IMR-90 (cell line): Measurements from ENCODE around the gene ALAD. TPM values are rescaled to one million over a fixed set of nuclear protein-coding genes. Genes with fewer than 3 reads are reported as not detected.

Source experiments
- ATAC-seq: fragments of 200-7000 bp; cut with Tn5 transposase; 2 replicates; pipeline ENCODE4 v1.9.1; 2020; ENCODE audit warnings: low read depth, mild to moderate bottlenecking, moderate library complexity
- BruUV-seq: library from RNA; stranded (reverse); fragments of 400-500 nt; replicated peaks from 2 replicates; lab custom pipeline; 2021; lab: Mats Ljungman, UMichigan
- CTCF ChIA-PET: fragments of 300-600 bp; formaldehyde crosslinking; extraction: SDS; loops from one replicate; lab custom pipeline; 2021; ENCODE audit warnings: antibody characterized with exemption; lab: Yijun Ruan, JAX
- POLR2A ChIA-PET: fragments of 300-600 bp; sonication (Branson Sonifier 250); formaldehyde crosslinking; loops from one replicate; lab custom pipeline; 2022; ENCODE audit warnings: antibody characterized with exemption; ENCODE audit not compliant: unreplicated experiment; lab: Charles Lee
- DNase-seq: peaks from one replicate; pipeline ENCODE4 v3.0.0; 2013
- H2AFZ ChIP-seq: replicated peaks from 2 replicates; pipeline ENCODE3; 2013; ENCODE audit warnings: low read length, mild to moderate bottlenecking; ENCODE audit not compliant: poor library complexity
- H2AK5ac ChIP-seq: 2 replicates; pipeline ENCODE4 v1.6.1; 2013; ENCODE audit warnings: low read depth, low read length, inconsistent platforms
- H2AK9ac ChIP-seq: replicated peaks from 2 replicates; pipeline ENCODE3; 2013; ENCODE audit warnings: mild to moderate bottlenecking, low read depth, low read length, moderate library complexity; ENCODE audit not compliant: poor library complexity
- H2BK120ac ChIP-seq: 2 replicates; pipeline ENCODE4 v1.6.1; 2013; ENCODE audit warnings: low read depth, low read length, inconsistent platforms
- H2BK15ac ChIP-seq: 3 replicates; pipeline ENCODE4 v1.6.1; 2013; ENCODE audit warnings: low read depth, low read length, inconsistent platforms
- H2BK20ac ChIP-seq: 2 replicates; pipeline ENCODE4 v1.6.1; 2013; ENCODE audit warnings: low read depth, mild to moderate bottlenecking, inconsistent platforms, low read length, moderate library complexity
- H2BK5ac ChIP-seq: 2 replicates; pipeline ENCODE4 v1.6.1; 2013; ENCODE audit warnings: mild to moderate bottlenecking, low read depth, low read length, inconsistent platforms; ENCODE audit not compliant: poor library complexity, severe bottlenecking
- H3K14ac ChIP-seq: replicated peaks from 2 replicates; pipeline ENCODE4 v1.6.1; 2013; ENCODE audit warnings: low read depth, low read length, inconsistent platforms
- H3K18ac ChIP-seq: 2 replicates; pipeline ENCODE4 v1.6.1; 2013; ENCODE audit warnings: low read depth, low read length, control low read depth
- H3K23ac ChIP-seq: 2 replicates; pipeline ENCODE4 v1.6.1; 2013; ENCODE audit warnings: low read depth, low read length, inconsistent platforms
- H3K27ac ChIP-seq: 2 replicates; pipeline ENCODE4 v1.5.1; 2013; ENCODE audit warnings: mild to moderate bottlenecking, control low read depth, low read length; ENCODE audit not compliant: insufficient read depth
- H3K27me3 ChIP-seq: 2 replicates; pipeline ENCODE4 v1.6.1; 2013; ENCODE audit warnings: low read length; ENCODE audit not compliant: control insufficient read depth, insufficient read depth
- H3K36me3 ChIP-seq: 2 replicates; pipeline ENCODE4 v1.6.1; 2013; ENCODE audit warnings: low read length, mixed read lengths; ENCODE audit not compliant: control insufficient read depth, insufficient read depth
- H3K4ac ChIP-seq: 2 replicates; pipeline ENCODE4 v1.6.1; 2013; ENCODE audit warnings: low read depth, low read length, inconsistent platforms
- H3K4me1 ChIP-seq: 2 replicates; pipeline ENCODE4 v1.6.1; 2013; ENCODE audit warnings: low read length, mixed read lengths; ENCODE audit not compliant: control insufficient read depth, insufficient read depth
- H3K4me2 ChIP-seq: 2 replicates; pipeline ENCODE4 v1.6.1; 2013; ENCODE audit warnings: low read depth, mild to moderate bottlenecking, control low read depth, low read length, moderate library complexity
- H3K4me3 ChIP-seq: 2 replicates; pipeline ENCODE4 v1.5.1; 2013; ENCODE audit warnings: low read depth, mild to moderate bottlenecking, control low read depth, low read length, moderate library complexity; ENCODE audit not compliant: insufficient read depth
- H3K56ac ChIP-seq: 2 replicates; pipeline ENCODE4 v1.6.1; 2013; ENCODE audit warnings: low read length, inconsistent platforms; ENCODE audit not compliant: insufficient read depth; ENCODE audit errors: extremely low read depth
- H3K79me1 ChIP-seq, 2 experiments: 2 replicates each; pipeline ENCODE4 v1.6.1; 2013; ENCODE audit warnings: low read length in 2 of 2, inconsistent platforms in 1 of 2, low read depth in 1 of 2
- H3K9ac ChIP-seq: 2 replicates; pipeline ENCODE4 v1.6.1; 2013; ENCODE audit warnings: low read depth, low read length, control low read depth
- H3K9me1 ChIP-seq: 2 replicates; pipeline ENCODE4 v1.6.1; 2013; ENCODE audit warnings: low read length, inconsistent platforms; ENCODE audit not compliant: insufficient read depth
- H3K9me3 ChIP-seq: 2 replicates; pipeline ENCODE4 v1.6.1; 2013; ENCODE audit warnings: low read length; ENCODE audit not compliant: control insufficient read depth, insufficient read depth
- H4K20me1 ChIP-seq: 2 replicates; pipeline ENCODE4 v1.6.1; 2013; ENCODE audit warnings: low read length, inconsistent platforms; ENCODE audit not compliant: insufficient read depth
- H4K5ac ChIP-seq: 2 replicates; pipeline ENCODE4 v1.6.1; 2013; ENCODE audit warnings: mild to moderate bottlenecking, low read depth, low read length, control low read depth
- H4K8ac ChIP-seq, 2 experiments: 2 replicates each; pipeline ENCODE4 v1.6.1; 2013; ENCODE audit warnings: low read depth in 2 of 2, low read length in 2 of 2, control low read depth in 1 of 2, inconsistent platforms in 1 of 2
- H4K91ac ChIP-seq: 2 replicates; pipeline ENCODE4 v1.6.1; 2013; ENCODE audit warnings: low read depth, low read length, inconsistent platforms; ENCODE audit not compliant: insufficient read depth
- BHLHE40 ChIP-seq: fragments of 150-350 bp; IDR thresholded peaks from 2 replicates; pipeline ENCODE4 v1.6.1; 2016; ENCODE audit warnings: mild to moderate bottlenecking, low read depth, low read length
- CEBPB ChIP-seq: IDR thresholded peaks from 2 replicates; pipeline ENCODE4 v1.6.1; 2012; ENCODE audit warnings: low read depth, low read length, improper control_type of control experiment
- CHD1 ChIP-seq: IDR thresholded peaks from 2 replicates; pipeline ENCODE4 v1.6.1; 2012; ENCODE audit warnings: low read depth, low read length, improper control_type of control experiment
- FOS ChIP-seq: fragments of 150-350 bp; IDR thresholded peaks from 2 replicates; pipeline ENCODE4 v1.6.1; 2016; ENCODE audit warnings: low read depth, low read length
- MAFK ChIP-seq: IDR thresholded peaks from 2 replicates; pipeline ENCODE4 v1.6.1; 2012; ENCODE audit warnings: low read depth, low read length, improper control_type of control experiment
- MAZ ChIP-seq: IDR thresholded peaks from 2 replicates; pipeline ENCODE4 v1.6.1; 2012; ENCODE audit warnings: low read depth, mild to moderate bottlenecking, low read length, improper control_type of control experiment, moderate library complexity, borderline replicate concordance
- MXI1 ChIP-seq: IDR thresholded peaks from 2 replicates; pipeline ENCODE4 v1.6.1; 2012; ENCODE audit warnings: low read depth, mild to moderate bottlenecking, low read length, moderate library complexity, borderline replicate concordance
- NFE2L2 ChIP-seq: fragments of 150-350 bp; IDR thresholded peaks from 2 replicates; pipeline ENCODE4 v1.6.1; 2016; ENCODE audit warnings: low read depth, mild to moderate bottlenecking, low read length
- POLR2A ChIP-seq: IDR thresholded peaks from 2 replicates; pipeline ENCODE4 v1.6.1; 2012; ENCODE audit warnings: mild to moderate bottlenecking, low read depth, low read length
- RAD21 ChIP-seq: IDR thresholded peaks from 2 replicates; pipeline ENCODE4 v1.6.1; 2012; ENCODE audit warnings: low read length, improper control_type of control experiment
- RCOR1 ChIP-seq: IDR thresholded peaks from 2 replicates; pipeline ENCODE4 v1.6.1; 2012; ENCODE audit warnings: mild to moderate bottlenecking, low read length, improper control_type of control experiment; ENCODE audit not compliant: insufficient replicate concordance
- RFX5 ChIP-seq: IDR thresholded peaks from 2 replicates; pipeline ENCODE4 v1.8.0; 2012; ENCODE audit warnings: low read depth, mild to moderate bottlenecking, low read length, moderate library complexity
- SMC3 ChIP-seq: fragments of 150-350 bp; IDR thresholded peaks from 2 replicates; pipeline ENCODE4 v1.6.1; 2016; ENCODE audit warnings: low read depth, mild to moderate bottlenecking, antibody characterized with exemption, low read length, moderate library complexity
- whole genome bisulfite sequencing, 2 experiments: methylation state at CpG; one replicate each; pipeline versions ENCODE4 v1.1.5 to v1.1.7; 2013; ENCODE audit warnings: missing lambda C conversion rate in 2 of 2; ENCODE audit not compliant: insufficient read length in 1 of 2; ENCODE audit errors: extremely low coverage in 2 of 2; 5-methylcytosine and 5-hydroxymethylcytosine counted together
- dilution Hi-C: fragments of 300-500 bp; cut with HindIII; formaldehyde crosslinking; loops from one replicate; pipeline ENCODE4 v1.14.3; 2018; ENCODE audit warnings: low sequenced_read_pairs; ENCODE audit not compliant: unreplicated experiment
- in situ Hi-C: fragments of 300-500 bp; cut with MboI; formaldehyde crosslinking; loops from 3 replicates; pipeline ENCODE4 v1.14.3; 2019; ENCODE audit warnings: low sequenced_read_pairs, inconsistent platforms, mixed read lengths
- intact Hi-C: fragments of 100-400 bp; cut with micrococcal nuclease; formaldehyde crosslinking; loops from 2 replicates; pipeline ENCODE4 v1.10.0; 2022
- polyA plus RNA-seq, 3 experiments: library from polyadenylated mRNA; depleted of rRNA; stranded (reverse); fragments of >200 nt; gene quantifications; 2 replicates each; pipeline ENCODE4 v1.2.3, GENCODE V29; 2012; ENCODE audit warnings: low replicate concordance in 1 of 3
- total RNA-seq: library from RNA; depleted of rRNA; stranded (reverse); fragments of >200 nt; gene quantifications from 2 replicates; pipeline ENCODE4 v1.2.3, GENCODE V29; 2012
- TF ChIP-seq, protein P1 (sequence below): conservative IDR thresholded peaks from 2 replicates; pipeline ENCODE4 v1.5.1; 2012; ENCODE audit warnings: mild to moderate bottlenecking, low read depth, low read length, improper control_type of control experiment
- TF ChIP-seq, protein P2 (sequence below): fragments of 150-350 bp; IDR thresholded peaks from 2 replicates; pipeline ENCODE4 v1.6.1; 2016; ENCODE audit warnings: low read depth, mild to moderate bottlenecking, low read length, moderate library complexity, borderline replicate concordance
- TF ChIP-seq, protein P3 (sequence below): fragments of 150-350 bp; IDR thresholded peaks from 2 replicates; pipeline ENCODE4 v1.6.1; 2017; ENCODE audit warnings: mild to moderate bottlenecking, antibody characterized with exemption, low read length, low read depth

The ALAD gene
- total and polyA plus RNA-seq, 2 of the 4 experiments (the other 2 are of a cell fraction), result 11.1 to 15.6 TPM

DNA sequence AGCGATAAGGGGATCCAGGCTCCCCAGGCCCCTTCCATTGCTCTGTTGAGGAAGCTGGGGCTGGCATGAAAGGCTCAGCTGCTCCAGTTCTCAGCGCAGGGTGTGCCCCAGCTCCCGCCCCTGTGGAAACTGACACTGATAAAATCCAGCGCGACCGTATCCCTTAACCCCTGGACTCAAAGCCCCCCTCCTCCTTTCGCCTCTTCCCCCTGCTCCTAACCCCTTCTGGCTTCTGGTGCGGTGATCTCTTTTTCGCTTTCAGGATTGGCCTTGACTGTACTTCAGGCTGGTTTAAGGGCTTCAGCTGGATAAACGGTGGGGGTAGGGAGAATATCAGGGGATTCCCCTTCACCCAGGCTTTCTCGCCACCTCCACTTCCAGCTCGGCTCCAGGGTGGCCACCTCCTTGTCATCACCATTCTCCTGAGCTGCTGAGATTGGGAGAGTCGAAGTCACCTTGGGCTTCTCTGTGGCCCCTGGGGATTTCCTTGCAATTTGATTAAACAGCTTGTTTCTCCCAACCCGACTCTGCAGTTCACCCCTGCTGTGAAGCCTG is 50.9 kb downstream of the ALAD start:
- in situ Hi-C loops, result no loop called here
- BruUV-seq, result no TSS peak

More for the DNA sequence above, 50.9 kb downstream of the ALAD start:
- DNase-seq (no peak), ATAC-seq (no peak)
- no peak overlapping the region for H3K18ac ChIP-seq
- no peak overlapping the region for H3K4me2 ChIP-seq
- H2BK120ac ChIP-seq, result no peak overlapping the region
- no peaks in the 10 kb centered on the region for H3K79me1 ChIP-seq
- H2BK15ac ChIP-seq, result no peak overlapping the region
- H3K9ac ChIP-seq, result no peak overlapping the region
- H3K4me1 ChIP-seq, result no peaks in the 10 kb centered on the region
- TF ChIP-seq NFE2L2, result no peak
- no peak for TF ChIP-seq RCOR1
- TF ChIP-seq POLR2A, result no peak
- TF ChIP-seq, protein P1, sequence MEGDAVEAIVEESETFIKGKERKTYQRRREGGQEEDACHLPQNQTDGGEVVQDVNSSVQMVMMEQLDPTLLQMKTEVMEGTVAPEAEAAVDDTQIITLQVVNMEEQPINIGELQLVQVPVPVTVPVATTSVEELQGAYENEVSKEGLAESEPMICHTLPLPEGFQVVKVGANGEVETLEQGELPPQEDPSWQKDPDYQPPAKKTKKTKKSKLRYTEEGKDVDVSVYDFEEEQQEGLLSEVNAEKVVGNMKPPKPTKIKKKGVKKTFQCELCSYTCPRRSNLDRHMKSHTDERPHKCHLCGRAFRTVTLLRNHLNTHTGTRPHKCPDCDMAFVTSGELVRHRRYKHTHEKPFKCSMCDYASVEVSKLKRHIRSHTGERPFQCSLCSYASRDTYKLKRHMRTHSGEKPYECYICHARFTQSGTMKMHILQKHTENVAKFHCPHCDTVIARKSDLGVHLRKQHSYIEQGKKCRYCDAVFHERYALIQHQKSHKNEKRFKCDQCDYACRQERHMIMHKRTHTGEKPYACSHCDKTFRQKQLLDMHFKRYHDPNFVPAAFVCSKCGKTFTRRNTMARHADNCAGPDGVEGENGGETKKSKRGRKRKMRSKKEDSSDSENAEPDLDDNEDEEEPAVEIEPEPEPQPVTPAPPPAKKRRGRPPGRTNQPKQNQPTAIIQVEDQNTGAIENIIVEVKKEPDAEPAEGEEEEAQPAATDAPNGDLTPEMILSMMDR, result no peak
- TF ChIP-seq, protein P2, sequence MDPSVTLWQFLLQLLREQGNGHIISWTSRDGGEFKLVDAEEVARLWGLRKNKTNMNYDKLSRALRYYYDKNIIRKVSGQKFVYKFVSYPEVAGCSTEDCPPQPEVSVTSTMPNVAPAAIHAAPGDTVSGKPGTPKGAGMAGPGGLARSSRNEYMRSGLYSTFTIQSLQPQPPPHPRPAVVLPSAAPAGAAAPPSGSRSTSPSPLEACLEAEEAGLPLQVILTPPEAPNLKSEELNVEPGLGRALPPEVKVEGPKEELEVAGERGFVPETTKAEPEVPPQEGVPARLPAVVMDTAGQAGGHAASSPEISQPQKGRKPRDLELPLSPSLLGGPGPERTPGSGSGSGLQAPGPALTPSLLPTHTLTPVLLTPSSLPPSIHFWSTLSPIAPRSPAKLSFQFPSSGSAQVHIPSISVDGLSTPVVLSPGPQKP, result no peak
- no peak for TF ChIP-seq FOS
- TF ChIP-seq RAD21, result no peak
- no peak for TF ChIP-seq MAFK
- no peak for TF ChIP-seq BHLHE40
- TF ChIP-seq CEBPB, result no peak
- TF ChIP-seq MXI1, result no peak
- no peak for TF ChIP-seq RFX5
- TF ChIP-seq, protein P3, sequence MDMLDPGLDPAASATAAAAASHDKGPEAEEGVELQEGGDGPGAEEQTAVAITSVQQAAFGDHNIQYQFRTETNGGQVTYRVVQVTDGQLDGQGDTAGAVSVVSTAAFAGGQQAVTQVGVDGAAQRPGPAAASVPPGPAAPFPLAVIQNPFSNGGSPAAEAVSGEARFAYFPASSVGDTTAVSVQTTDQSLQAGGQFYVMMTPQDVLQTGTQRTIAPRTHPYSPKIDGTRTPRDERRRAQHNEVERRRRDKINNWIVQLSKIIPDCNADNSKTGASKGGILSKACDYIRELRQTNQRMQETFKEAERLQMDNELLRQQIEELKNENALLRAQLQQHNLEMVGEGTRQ, result no peak
- no peak for TF ChIP-seq MAZ
- no peak for TF ChIP-seq CHD1
- no peak for TF ChIP-seq SMC3
- no peaks in the 10 kb centered on the region for H3K36me3 ChIP-seq
- no peaks in the 10 kb centered on the region for H4K20me1 ChIP-seq
- no peak overlapping the region for H2BK5ac ChIP-seq
- no peak overlapping the region for H2AFZ ChIP-seq
- H4K91ac ChIP-seq, result no peak overlapping the region
- intact Hi-C loops (no loop called here), dilution Hi-C loops (no loop called here)
- H4K5ac ChIP-seq, result no peak overlapping the region
- H2BK20ac ChIP-seq, result no peak overlapping the region
- H2AK9ac ChIP-seq, result no peak overlapping the region
- H3K56ac ChIP-seq, result no peak overlapping the region
- no peaks in the 10 kb centered on the region for H3K9me3 ChIP-seq
- no CpG with 5 or more reads among the region's 14 CpGs for WGBS, 2 experiments
- no peak overlapping the region for H3K4ac ChIP-seq
- H3K9me1 ChIP-seq, result no peaks in the 10 kb centered on the region
- H3K27ac ChIP-seq, result no peak overlapping the region
- no peak overlapping the region for H2AK5ac ChIP-seq
- no peak overlapping the region for H4K8ac ChIP-seq
- peak overlapping the region; percentile 8; the same call in 1 of the 2 replicates for H3K23ac ChIP-seq
- POLR2A ChIA-PET, result no interaction called here
- no peak overlapping the region for H3K14ac ChIP-seq
- CTCF ChIA-PET, result no interaction called here
- no peak overlapping the region for H3K4me3 ChIP-seq
- H3K27me3 ChIP-seq, result peaks cover 72% of the 10 kb centered on the region
